Stimulated activated CD8-positive, alpha-beta memory T cell treated with anti-CD3 and anti-CD28 coated beads, Interleukin-12 subunit alpha, Interleukin-12 subunit beta, amount 100 ng/mL, for 24 hours (primary cell): ENCODE measurements around the gene C13orf46.

Experiments used
- DNase-seq: peaks from one replicate; pipeline ENCODE4 v3.0.0-alpha.2; 2020; ENCODE audit errors: extremely low read depth

The C13orf46 gene

DNA sequence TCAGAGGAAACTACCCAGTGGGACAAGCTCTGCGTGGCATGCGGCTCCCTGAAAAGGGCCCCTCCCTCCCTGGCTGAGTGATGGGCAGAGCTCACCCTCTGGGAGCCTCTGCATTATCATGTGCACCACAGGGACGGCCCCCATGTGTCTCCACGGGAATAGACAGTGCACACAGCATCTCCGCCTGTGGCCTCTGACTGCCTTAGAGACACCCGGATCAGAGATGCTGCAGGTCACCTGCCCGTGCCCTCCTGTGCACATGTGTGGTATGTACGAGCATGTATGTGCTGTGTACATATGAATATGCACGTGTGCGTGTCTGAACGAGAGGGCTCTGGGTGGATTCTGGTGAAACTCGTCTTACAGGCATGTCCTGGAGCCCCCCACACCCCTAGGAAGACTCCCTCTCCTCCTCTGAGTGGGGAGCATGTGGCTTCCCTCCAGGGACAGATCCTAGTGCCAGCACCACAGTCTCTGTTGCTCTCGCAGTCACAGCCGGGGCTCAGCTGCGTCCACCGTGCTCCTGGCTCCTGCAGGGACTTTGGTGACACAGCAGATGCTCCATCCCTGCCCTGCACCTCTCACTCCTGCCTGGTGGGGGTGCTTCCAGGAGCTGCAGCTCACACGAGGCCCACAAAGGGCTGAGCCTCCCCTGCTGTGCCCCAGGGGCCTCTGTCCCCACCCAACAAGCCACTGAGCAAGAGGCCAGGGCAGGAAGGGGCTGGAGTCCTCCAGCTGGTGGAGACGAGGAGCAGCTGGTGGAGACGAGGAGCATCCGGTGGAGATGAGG, 19.6 kb downstream of the C13orf46 start:
- no peak for DNase-seq

DNA sequence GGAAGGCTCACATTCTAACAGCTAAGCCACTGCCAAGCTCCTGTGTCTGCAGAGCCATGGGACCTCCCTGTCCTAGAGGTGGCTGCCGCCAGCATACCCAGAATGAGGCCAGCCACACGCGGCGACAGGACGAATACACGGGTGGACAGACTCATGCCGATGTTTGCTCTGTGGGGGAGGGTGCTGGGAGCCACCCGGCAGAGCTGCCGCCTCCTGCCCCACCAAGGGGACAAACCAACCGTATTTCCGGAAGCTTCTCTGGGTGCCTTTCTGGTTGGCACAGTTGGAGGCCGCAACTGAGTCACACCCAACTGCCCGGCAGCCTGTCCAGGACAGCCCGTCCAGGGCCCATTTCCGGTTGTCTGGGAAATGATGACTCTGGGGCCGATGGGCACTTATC, 20.3 kb downstream of the C13orf46 start:
- no peak for DNase-seq

DNA sequence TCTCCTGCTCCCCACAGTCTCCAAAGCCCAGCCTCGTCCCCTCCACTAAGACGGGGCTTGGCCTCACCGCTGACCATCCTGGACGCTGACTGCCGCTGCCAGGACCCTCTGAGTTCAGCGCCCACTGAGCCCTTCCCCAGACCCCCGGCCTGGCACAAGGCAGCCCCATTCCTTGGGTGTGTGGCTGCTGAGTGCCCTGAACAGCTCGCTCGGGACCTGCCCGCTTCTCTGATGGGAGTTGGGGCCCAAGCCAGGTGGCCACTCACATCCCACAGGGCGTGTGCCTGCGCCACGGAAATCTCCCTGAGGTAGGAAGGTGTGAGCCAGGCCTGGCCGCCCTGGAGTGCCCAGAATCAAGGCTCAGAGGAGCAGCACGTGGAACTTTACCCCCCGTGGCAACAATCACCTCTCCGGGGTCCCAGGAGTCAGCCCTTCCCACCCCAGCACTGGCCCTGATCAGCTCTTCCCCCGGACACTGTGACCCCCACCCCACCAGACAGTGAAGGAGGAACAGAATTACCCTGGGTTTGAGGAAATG, 20.8 kb downstream of the C13orf46 start:
- DNase-seq: no peak

DNA sequence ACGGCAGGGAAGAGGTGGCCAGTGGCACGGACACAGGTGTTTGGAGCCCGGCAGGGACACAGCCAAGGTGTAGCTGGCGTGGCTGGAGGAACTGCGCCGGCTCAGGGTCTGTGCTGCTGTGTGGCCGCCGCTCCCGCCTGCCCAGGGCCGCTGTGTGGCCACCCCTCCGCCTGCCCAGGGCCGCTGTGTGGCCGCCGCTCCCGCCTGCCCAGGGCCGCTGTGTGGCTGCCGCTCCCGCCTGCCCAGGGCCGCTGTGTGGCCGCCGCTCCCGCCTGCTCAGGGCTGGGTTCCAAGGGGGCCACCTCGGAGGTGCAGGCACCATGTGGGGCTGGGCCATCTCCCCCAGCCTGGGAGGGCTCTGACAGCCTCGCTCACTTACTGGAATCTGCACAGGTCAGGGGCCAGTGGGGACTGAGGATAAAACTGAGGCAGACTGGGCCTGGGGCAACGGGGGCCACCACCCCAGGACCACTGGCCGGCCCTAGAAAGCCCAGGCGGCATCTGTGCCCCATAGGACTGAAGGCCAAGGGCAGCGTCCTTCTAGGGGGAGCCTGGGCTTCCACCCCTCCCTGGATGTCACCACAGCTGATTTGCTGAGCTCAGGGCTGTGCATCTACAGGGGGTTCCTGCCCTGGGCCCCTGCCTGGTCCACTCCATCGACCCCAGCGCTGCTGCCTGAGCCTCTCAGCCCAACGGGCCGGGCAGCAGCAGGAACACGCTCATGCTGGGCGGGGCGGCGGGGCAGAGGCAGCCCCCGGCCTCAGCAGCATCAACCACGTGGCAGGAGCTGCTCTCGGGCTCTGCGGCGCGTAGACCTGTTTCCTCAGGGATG, 21.5 kb downstream of the C13orf46 start:
- no peak for DNase-seq

DNA sequence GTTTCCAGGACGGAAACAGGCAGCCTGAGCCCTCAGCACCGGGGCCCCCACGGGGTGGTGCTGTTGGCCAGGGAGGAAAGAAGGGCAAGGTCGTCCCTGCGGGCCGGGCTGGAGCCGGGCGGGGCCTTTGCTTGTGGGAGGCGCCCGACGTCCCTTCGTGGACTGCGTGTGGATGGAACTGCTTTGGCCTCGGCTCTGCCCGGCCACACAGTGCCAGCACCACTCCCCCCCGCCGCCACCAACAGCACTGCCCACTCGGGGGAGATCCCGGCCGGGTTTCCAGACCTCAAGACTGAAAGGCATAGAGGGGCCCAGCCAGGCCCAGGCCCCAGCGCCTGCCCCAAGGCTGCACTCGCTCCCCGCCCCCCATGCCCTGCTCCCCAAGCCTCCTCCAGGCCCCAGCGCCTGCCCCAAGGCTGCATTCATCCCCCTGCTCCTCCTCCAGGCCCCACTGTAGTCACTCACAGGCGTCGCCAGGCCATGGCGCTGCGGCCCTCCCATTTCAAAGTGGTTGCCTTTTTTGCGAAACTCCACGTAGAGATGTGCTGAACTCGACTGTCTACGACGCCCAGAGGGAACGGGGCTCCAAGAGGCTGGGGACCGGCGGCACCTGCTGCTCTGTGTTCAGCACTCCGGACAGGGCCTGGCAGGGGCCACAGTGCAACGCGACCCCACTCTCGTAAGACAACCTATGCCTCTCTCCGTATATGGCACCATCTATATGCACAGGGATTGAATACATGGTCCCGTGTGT, 22.5 kb downstream of the C13orf46 start:
- peak; percentile 9 for DNase-seq

DNA sequence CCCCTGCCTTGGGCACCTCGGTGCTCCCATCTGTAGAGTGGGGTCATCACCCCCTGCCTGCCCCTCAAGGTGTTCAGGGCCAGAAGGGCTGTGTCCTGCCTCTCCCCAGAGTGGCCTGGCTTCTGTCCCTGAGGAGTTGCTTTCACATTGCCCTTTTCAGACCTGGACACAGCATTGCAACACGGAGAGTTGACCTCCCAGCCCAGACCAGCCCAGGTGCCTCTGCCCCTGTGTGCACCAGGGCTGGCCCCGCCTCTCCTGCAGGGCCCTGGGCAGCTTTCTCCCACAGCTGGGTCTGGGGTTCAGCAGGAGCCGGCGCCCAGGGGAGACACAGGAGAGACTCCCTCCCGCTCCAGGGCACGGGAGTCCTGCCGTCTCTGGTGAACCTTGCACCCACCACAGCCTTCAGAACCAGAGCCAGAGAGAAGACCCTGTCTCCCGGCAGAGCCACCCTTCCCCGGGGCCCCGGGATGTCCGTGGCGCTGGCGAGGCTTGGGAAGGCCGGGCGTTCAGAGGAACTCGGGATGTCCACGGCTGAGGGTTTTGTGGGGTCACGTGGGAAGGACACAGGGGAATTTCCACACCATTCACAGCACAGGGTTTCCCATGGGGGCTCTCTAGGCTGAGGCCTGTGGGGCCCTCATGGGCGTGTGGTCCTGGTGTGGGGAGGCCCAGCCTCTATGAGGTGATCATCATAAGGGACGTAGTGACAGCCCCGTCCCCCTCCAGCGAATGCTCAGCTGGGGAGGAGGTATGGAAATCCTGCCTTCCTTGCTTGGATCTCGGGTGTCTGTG, 23.2 kb downstream of the C13orf46 start:
- no peak for DNase-seq

DNA sequence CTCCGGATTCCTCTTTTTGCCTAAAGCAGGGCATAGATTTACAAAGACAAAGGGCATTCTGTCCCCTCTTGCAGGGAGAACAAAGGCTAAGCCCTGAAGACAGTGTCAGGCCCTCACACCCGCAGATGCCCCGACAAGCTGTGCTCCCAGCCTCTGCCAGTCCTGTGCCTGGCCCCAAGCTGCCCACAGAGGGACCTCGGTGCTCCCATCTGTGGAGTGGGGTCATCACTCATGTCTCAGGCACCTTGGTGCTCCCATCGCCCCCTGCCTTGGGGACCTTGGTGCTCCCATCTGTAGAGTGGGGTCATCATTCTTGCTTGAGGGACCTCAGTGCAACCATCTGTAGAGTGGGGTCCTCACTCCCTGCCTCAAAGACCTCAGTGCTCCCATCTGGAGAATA, 24.3 kb downstream of the C13orf46 start:
- DNase-seq: no peak

DNA sequence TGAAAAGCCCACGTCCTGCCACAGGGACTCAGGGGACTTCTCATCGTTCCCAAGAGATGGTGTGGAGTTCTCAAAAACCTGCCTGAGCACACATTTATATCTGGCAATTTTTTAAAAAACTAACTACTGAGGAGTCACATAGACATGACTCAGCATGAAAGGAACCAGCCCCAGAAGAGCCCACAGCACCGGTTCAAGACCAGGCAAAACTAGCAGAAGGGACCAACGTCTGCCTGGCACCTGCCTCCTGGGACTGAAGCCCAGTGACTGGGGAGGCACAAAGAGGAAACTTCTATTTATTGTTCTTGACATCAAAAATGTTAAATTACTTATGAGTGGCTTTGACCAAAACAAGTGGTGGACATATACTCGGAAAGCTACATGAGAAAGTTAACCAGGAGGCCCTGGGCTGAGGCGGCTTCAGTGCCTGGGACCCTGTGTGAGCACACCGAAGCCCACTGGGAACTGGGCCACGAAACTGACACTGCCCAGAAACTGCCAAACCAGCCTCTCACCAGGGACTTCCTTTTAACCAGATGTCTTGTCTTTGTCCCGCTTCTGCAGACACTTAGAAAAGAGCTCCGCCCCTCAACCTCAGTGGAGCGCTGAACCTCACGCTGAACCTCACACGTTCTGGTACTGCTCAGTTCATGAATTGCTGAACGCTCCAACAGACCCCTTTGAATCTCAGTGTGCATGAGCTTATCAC, 25.7 kb downstream of the C13orf46 start:
- DNase-seq: no peak

DNA sequence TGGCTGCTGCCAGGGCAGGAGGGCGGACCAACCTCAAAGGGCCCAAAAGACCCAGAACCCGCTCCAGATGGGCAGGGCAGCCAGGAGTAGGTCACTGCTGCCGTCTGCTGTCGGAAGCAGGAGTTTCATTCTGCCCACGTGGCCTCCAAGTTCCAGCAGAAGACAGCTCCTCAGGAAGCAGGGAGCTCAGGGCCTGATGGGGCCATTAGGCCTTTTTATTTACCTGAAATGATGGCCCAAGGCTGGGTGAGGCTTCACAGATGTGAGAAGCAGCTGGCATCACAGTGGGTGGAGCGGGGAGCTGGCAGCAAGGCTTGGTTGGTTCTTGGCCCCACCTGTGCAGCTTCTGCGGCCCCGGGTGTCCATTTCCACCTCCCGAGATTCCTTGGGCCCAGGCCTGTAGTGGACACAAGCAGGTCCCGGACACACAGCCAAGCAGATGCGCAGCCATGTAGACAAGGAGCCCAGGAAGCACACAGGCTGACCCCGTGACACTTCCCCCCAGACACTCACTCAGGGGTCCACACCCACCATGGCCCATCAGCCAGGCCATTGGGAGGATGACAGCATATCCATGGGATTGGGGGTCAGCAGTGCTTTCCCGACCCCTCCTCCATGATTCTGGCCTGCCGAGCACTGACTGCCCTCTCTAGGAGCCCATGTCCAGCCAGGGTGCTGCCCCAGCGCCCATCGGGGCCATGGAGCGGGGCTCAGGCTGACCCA, 26.4 kb downstream of the C13orf46 start:
- DNase-seq: no peak

DNA sequence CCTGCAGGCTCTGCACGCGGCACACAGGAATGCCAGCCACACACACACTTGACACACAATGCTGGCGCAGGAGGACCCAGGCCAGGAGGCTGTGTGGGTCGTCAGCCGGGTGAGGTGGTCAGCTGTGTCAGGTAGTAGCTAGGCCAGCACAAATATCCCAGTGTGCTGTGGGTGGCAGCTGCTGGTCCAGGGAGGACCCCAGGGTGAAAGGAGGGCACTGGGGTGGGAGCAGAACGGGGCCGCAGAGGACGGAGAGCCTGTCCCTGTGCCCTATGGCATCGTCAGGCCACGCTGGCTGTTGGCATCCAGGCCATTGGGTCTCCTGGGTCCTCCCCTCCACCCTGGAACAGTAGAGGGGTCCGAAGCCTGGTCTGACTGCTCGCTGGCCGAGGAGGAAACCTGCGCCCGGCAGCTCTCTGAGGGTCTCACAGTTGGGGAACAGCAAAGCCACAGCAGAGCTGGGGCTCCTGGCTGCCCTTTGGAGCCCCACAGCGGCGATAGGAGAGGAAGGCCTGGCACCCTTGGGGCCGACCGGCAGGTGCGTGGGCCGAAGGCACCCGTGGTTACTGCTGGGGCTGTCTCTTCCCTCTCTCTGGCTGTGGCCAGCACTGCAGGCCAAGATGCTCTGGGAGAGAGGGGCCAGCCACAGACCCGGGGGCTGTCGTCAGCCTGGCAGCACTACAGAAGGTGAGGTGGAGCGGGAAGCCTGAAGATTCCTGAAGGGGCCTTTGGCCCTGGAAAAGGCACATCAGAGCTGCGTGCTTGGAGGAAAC, 27.3 kb downstream of the C13orf46 start:
- DNase-seq: no peak

DNA sequence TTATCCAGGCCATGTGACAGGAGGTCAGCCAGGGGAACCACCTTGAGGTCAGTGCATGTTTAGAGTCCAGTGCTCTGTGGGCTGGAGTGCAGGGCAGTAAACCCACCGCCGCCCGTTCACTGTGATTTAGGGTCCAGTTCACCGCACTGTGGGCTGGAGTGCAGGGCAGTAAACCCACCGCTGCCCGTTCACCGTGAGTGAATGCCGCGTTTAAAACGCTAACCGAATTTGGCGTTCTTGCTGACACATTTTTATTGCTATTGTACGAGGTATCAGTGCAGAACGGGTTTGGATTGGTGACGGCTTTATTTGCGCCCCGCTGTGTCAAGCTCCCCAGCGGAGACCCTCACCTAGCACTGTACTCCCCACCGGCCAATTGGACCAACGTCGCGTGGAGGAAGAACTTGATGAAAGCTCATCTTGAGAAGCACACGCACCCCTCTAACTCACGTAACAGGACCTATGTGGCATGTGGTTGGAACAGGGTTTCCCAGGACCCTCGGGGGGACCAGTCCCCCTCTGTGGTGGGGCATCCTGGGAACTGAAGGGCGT, 27.9 kb downstream of the C13orf46 start:
- no peak for DNase-seq

DNA sequence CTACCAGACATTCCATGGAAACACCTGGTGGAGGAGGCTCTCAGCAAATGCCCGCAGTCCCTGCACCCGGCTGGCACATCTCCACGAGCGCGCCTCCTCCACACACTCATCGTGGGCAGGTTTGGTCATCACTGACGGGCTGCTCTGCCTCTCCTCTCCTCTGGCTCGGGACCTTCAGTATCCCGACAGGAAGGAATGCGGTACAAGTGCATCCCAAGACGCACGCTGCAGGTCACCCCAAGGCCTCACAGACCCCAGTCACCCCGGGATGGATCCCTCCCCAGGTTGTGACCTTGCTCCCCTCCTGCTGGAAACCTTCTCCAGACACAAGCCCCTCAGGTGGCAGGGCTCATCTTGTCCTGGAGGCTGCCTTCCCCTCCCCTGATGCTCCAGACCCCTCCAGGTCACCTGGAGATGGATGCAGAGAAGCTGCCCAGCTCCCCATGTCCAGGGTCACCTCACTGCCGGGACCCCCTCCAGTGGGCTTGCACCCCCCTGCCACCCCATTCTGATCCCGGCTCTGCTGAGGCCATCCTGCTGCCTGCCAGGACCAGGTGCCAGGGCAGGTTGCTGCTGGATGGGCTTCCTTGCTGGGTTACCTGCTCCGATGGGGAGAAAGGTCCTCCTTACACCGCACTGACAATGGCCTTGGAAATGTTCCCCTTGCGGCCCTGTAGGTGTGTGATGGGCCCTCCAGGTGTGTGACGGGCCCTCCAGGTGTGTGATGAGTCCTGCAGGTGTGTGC, 29.9 kb downstream of the C13orf46 start:
- no peak for DNase-seq

DNA sequence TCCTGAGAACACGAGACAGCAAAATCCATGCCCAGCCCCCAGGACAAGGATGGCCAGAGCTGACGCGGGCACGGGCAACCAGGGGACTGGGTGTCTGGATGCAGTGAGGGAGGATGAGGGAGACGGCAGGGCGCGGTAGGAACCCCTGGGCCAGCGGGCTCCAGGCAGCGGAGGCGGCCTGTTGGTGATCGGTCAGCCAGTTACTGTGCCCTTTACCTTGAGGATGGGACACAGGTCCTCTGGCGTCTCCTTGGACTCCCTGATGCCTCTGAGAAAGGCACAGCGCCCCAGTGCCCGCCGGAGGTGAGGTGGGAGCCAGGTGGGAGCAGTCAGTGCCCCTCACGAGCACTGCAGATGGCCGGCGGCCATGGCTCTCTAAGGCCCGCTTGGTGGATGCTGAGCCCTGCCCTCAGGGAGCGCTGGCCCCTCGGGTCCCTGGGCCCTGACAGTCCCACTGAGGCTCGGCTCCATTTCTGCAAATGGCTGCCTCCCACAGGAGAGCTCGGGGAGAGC, 31.2 kb downstream of the C13orf46 start:
- DNase-seq: no peak

DNA sequence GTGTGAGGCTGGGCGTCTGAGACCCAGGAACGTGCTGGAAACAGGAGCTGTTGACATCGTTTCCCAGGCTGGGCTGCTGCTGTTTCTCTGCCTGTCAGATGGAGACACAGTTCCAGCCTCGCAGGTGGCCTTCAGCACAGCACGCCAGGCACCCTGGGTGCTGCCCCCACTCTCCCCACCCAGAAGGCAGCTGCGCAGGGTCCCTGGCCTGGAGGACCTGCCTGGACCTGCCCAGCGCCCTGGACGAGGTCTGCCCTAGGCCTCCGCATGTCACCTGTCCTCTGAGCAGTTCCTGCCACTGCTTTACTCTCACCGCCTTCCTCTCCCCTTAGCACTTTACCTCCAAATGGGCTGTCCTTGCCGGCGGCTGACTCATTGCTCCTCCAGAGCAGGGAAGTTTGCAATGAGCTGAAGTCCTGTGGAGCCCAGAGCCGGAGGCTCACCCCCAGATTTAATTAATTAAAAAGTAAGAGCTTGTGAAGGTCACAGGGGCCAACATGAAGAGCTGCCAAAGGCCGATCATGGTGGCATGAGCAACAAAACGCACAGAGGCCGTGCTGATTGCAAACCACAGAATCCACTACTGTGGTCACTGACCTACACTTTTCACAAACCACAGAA, 32.2 kb downstream of the C13orf46 start:
- DNase-seq: no peak

DNA sequence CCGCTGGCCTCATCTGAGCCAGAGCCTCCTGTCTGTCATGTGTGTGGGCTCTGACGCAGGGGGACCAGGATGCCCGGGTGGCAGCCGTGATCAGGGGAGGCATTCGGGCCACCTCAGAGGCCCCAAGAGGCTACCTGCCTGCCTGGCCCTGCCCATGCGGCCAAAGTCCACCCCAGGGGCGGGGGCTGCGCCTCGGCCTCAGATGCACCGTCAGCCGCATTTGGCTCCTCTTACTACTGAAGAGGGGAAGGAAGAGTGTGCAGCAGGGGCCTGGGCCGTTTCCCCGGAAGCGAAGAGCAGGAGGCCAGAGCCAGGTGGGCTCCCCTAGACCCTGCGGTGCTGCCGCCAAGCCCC, 34.0 kb downstream of the C13orf46 start:
- no peak for DNase-seq

DNA sequence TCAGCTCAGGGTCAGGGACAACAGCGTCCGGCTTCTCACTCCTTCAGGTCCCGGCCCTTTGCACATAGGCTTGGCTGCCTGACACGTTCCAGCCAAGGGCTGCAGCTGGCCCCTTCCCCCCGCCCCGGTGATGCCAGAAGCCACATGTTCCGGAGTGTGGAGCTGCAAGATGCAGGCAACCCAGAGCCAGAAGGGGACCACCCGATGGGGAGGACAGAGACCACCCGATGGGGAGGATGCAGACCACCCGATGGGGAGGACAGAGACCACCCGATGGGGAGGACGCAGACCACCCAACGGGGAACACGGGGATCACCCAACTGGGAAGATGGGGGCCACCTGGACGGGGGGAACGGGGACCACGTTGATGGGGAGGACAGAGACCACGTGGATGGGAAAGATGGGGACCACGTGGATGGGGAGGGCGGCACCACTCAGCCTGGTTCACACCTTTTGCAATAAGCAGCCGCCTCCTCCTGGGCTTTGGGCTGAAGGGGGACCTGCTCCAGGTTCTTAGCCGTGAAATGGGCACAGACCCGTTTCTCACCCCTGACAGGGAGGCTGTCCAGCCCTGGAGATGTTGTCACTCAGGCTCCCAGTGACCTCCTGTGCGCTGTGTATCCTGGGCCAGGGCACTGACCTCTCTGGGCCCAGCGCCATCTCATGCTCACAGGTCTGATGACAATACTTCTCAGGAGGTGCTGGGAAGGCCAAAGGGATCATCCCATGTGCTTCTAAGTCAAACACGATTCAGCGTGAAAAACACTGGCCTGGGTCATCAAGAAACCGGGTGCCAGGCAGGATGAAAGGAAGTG, 34.5 kb downstream of the C13orf46 start:
- DNase-seq: no peak

DNA sequence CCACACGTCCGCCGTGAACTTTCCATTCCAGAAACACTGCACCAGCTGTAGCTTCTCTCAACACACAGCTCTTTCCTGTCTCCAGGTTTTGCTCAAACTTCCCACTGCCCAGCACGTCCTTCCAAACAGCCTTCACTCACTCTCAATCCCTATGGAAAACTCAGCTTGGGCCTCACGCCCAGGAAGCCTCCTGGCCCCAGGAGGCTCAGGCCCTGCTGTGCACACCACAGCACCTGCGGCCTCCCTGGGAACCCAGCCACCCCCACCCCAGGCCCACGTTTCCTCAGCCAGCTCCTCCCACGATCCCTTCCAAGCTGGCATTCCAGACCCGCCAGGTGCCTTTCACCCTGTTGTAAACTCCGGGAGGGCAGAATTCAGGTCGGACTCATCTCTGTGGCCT, 35.2 kb downstream of the C13orf46 start:
- DNase-seq: no peak
